NCI-H510A treated with DMSO at 0.1 percent for 48 hours (cell line): ENCODE measurements around the gene MRPL49.
A peak's percentile ranks its signal among the peaks of the same experiment; 100 is the strongest.

Experiments
- DNase-seq: peaks from one replicate; lab custom pipeline; 2025; lab: John Stamatoyannopoulos, UW

MRPL49 gene

DNA sequence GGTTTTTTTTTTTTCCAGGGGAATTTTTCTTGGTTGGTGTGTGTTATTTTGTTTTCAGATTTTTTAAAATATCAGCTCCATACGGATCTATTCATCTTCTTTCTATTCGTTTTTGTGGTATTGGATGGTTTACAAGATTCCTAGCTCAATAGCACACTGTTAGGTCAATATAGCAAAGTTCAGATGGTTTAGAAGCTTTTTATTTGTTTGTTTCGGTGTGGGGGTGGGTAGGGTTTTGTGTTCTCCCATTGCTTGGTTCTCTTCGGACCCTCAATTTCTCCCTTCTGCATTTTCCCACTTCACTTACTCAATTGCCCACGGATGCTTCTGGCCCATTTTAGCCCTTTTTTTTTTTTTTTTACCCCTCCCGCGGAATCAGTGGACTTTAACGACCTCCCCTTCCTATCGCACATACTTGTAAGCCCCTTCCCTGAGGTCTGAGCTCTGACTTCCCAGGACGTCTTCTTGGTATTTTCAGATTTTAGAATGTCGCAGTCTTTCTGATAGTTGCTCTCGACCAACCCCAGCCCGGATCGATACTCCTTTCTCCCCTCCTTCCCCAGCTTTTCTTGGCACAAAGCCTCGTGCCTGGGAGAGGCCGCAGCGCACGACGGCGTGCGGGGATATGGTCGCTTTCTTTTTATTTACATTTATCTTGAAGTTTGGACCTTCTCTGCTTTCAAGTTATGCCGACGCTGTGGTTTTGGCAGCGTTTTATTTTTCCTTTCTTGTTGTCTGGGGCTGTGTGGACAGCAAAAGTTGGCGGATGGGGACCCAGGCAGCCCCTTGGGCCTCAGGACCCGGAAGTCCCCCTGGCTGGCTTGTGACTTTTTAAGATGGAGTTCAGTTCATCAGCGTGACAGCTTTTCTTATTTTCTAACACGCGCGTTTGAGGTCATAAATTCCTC is 43.5 kb downstream of the MRPL49 start:
- DNase-seq: no peak

DNA sequence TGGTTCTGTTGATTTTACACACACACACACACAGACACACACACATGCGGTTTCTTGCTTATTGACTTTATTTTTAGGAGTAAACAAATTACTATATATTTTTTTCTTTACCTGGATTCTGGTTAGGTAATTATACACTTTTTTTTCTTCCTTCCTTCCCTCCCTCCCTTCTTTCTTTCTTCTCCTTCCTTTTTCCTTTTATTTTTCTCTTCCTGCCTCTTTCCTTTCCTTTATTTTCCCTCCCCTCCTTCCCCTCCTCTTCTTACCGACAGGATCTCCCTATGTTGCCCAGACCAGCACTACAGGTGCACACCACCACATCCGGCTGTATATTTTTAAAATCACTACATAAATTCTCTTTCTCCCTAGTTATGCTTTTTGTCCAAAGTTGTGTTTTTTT is 44.8 kb downstream of the MRPL49 start:
- no peak for DNase-seq

DNA sequence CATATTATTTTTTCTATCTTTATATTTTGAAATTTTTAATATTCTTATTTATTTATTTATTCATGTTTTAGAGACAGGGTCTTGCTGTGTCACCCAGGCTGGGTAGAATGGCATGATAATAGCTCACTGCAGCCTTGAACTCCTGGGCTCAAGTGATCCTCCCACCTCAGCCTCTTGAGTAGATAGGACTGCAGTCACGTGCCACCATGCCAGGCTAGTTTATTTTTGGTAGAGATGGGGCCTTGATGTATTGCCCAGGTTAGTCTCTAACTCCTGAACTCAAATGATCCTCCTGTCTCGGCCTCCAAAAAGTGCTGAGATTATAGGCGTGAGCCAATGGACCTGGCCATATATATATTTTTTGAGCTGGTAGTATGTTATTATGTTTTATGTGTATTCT is 45.5 kb downstream of the MRPL49 start:
- no peak for DNase-seq

DNA sequence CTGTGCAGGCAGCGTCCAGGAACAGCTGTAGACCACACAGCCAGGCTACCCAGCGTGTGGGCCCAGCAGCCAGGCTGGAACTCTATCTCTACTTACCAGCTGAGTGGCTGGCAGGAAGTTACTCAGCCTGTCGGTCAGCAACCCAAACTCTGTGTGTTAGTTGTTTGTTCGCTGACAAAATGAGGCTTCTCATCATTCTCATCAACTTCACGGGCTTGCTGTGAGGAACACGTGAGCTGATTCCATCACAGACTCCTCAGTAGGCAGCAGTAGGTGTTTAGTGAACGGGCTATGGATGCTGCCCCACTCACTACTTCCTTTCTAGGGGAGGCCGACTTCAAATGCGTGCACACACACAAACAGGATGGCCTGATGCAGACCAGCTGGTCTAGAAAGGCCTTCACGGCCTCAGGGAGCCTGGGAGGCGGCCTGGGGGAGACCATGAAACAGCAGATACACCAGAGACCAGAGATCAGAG is 47.1 kb downstream of the MRPL49 start:
- DNase-seq: no peak

DNA sequence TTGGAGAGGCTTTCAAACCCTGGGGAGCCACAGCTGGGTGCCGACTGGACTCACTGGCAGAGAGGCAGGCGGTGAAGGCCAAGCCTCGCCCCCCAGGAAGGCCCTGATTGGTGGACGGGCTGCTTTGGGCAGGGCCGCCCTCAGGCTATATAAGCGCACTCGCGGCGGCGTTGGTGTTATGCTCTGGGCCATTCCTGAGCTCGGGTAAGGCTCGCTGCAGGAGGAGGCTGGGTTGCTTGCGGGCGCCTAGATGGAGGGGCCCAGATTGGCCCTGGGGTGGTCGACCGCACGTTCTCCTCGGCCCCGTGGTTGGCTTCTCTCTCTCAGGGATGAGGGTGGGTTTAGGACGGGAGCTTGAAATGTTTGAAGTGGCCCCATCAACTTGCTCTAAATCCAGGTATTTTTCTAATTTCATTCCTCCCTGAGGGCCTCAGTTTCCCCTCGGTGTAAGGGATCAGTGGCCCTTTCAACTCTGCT is 48.0 kb downstream of the MRPL49 start, which contains the start of gene SPDYC:
Gene SPDYC, plus strand, starts transcription at position 176 of the 477 bp plus-strand sequence. CDS start 1,125 bp downstream, outside the sequence.
- DNase-seq: no peak

DNA sequence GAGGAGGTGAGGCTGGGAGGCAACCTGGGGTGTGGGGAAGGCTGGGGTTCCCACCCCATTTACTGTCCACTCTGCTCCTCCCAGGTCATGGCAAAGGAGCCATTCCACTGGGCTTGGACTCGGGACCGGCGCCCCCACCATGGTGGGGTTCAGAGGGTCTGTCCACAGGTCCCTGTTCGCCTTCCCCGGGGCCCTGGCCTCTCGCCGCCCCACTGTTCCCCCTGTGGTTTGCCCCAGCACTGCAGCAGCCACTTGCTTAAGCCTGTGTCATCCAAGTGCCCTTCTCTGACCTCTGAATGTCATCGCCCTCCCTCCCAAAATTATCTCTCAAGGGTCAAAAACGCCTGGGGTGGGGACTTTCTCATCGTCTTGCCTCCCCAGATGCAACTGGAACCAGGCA is 50.5 kb downstream of the MRPL49 start:
- no peak for DNase-seq

DNA sequence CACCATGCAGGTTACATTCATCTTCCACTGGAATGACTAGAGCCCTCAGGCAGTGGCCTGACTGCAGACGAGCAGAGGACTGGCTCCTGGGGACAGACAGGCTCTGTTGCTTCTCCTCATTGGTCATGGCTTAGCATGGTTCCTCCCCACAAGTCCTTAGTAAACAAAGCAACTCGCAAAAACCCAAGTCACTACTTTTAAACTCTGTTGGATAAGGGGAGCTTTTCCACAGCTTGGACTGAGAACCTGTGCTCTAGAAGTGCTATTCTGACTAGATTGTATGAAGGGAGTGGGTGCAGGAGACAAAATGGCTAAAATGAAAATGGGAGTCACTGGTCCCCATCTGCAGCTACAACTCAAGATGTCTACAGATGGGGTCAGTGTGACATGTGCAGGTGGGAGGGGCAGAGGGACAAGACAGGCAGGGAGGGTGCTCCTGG is 52.5 kb downstream of the MRPL49 start:
- peak; percentile 9 for DNase-seq
